ENCODE data around the gene TEFM.
"Not testable (repeated sequence)": the region's sequence is repeated elsewhere in the genome, so short reads cannot be mapped to it uniquely, and the experiment has no call there.

The TEFM gene

GRCh38 chr17:30906101-30906911 lies at the start of gene TEFM:
Gene TEFM (minus strand): TSS chr17:30906238. CDS start chr17:30906198, 40 bp downstream.
- DNase-seq (ENCODE audit: low spot score), result peak; percentile 82

- no peak for DNase-seq (ENCODE audit: low spot score)
Measured at GRCh38 chr17:30954046-30954830, 48.2 kb upstream of the TEFM start.

- no peak for DNase-seq (ENCODE audit: low spot score)
Measured at GRCh38 chr17:30952638-30953393, 46.8 kb upstream of the TEFM start.

- no peak for DNase-seq (ENCODE audit: low spot score)
Measured at GRCh38 chr17:30950669-30951399, 44.8 kb upstream of the TEFM start.

GRCh38 chr17:30950189-30950588 lies 44.2 kb upstream of the TEFM start:
- DNase-seq (ENCODE audit: low spot score), result no peak

GRCh38 chr17:30947796-30948195 lies 41.8 kb upstream of the TEFM start:
- no peak for DNase-seq (ENCODE audit: low spot score)

- DNase-seq (ENCODE audit: low spot score), result no peak
Measured at GRCh38 chr17:30942308-30943079, 36.5 kb upstream of the TEFM start.

GRCh38 chr17:30939051-30939689 lies 33.1 kb upstream of the TEFM start:
- DNase-seq (ENCODE audit: low spot score), result no peak

GRCh38 chr17:30933966-30934365 lies 27.9 kb upstream of the TEFM start:
- DNase-seq (ENCODE audit: low spot score), result no peak

GRCh38 chr17:30931582-30931981 lies 25.5 kb upstream of the TEFM start:
- not testable (repeated sequence) for DNase-seq (ENCODE audit: low spot score)

GRCh38 chr17:30930495-30930894 lies 24.5 kb upstream of the TEFM start:
- DNase-seq (ENCODE audit: low spot score), result no peak

- DNase-seq (ENCODE audit: low spot score), result not testable (repeated sequence)
Measured at GRCh38 chr17:30929861-30930260, 23.8 kb upstream of the TEFM start.

- no peak for DNase-seq (ENCODE audit: low spot score)
Measured at GRCh38 chr17:30929081-30929633, 23.1 kb upstream of the TEFM start.

- no peak for DNase-seq (ENCODE audit: low spot score)
Measured at GRCh38 chr17:30928584-30928983, 22.5 kb upstream of the TEFM start.

GRCh38 chr17:30927756-30928155 lies 21.7 kb upstream of the TEFM start:
- no peak for DNase-seq (ENCODE audit: low spot score)

GRCh38 chr17:30926516-30926915 lies 20.5 kb upstream of the TEFM start:
- no peak for DNase-seq (ENCODE audit: low spot score)

- no peak for DNase-seq (ENCODE audit: low spot score)
Measured at GRCh38 chr17:30924341-30924740, 18.3 kb upstream of the TEFM start.

GRCh38 chr17:30922235-30923030 lies 16.4 kb upstream of the TEFM start:
- no peak for DNase-seq (ENCODE audit: low spot score)

GRCh38 chr17:30921544-30922196 lies 15.6 kb upstream of the TEFM start, which contains the start of gene ADAP2:
Gene ADAP2 (plus strand): TSS chr17:30921945. CDS start chr17:30922015, 70 bp downstream.
- no peak for DNase-seq (ENCODE audit: low spot score)

Data from CD4-positive, alpha-beta T cell treated with Interleukin-6 at 100 ng/mL for 8 hours (primary cell).